HG03432 (cell line): ENCODE measurements around the gene OPCML.

ENCODE experiments used
- ATAC-seq: cut with Tn5 transposase; IDR thresholded peaks from one replicate; pipeline ENCODE4 v1.9.1; 2021; ENCODE audit warnings: mild to moderate bottlenecking, moderate library complexity; ENCODE audit not compliant: unreplicated experiment

OPCML gene

GRCh38 chr11:132913886-132914285, 618.4 kb downstream of the OPCML start:
- no peak for ATAC-seq

DNA sequence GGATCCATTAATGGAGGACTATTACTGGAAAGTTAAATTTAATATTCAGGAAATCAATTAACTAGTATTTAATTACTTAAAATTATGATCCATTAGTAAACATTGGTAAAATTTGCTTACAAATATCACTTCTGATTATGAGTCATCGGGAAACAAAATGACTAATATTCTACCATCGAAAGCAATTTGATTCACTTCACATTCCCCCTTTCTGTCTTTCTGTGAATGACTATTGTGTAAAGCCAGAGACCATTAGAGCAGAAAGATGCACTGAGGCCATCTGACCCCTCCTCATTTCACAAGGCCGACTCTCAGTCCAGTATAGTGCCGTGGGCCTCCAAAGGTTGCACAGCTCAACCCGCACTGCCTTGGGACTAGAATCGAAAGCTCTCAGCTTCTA, 619.0 kb downstream of the OPCML start:
- no peak for ATAC-seq

- ATAC-seq: no peak
These were observed 621.1 kb downstream of the OPCML start for GRCh38 chr11:132911186-132911585.

GRCh38 chr11:132910011-132910760, 622.1 kb downstream of the OPCML start:
- no peak for ATAC-seq

DNA sequence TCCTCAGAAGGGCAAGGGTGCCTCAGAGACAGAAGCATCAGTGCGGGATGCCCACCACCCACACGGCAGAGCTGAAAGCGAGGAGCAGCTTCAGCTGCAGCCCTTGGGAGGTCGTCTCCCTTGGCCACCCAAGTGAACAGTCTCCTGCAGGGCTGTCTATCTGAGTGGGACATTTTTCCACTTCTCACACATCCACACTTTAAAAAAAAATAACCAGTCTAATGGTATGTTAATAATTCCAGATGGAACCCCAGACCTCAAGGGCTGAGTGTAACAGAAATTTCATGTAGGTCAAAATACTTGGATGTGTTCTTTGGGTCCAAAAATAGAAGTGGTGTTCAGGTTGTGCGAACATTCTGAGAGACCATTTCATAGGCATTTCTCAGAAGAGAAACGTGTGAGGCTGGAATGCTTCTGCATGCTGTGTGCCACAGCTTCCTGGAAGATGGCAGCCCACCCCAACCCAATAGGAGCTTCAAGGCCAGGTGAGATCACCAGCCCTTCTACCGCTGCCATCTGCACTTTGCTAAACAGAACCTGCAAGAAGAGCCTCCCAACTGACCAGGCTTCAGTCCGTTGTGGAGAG, 623.2 kb downstream of the OPCML start:
- ATAC-seq: no peak

DNA sequence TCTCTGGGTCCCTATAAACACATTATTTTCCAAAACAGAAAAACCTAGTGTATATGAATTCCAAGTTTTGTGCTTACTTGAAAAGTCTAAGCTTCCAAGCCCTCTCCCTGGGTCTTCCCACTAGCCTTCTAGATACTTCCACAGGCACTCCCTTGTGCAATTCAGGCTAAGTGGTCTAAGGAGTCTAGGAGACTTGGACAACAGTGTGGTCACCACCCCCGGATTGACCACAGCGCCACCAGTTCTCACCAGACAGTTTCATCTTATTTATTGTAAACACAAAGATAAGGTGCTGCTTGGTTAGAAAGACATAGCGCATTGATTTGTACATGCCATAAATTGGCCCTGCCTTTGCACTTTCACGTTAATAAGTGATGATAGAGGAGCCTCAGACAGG, 623.9 kb downstream of the OPCML start:
- no peak for ATAC-seq

DNA sequence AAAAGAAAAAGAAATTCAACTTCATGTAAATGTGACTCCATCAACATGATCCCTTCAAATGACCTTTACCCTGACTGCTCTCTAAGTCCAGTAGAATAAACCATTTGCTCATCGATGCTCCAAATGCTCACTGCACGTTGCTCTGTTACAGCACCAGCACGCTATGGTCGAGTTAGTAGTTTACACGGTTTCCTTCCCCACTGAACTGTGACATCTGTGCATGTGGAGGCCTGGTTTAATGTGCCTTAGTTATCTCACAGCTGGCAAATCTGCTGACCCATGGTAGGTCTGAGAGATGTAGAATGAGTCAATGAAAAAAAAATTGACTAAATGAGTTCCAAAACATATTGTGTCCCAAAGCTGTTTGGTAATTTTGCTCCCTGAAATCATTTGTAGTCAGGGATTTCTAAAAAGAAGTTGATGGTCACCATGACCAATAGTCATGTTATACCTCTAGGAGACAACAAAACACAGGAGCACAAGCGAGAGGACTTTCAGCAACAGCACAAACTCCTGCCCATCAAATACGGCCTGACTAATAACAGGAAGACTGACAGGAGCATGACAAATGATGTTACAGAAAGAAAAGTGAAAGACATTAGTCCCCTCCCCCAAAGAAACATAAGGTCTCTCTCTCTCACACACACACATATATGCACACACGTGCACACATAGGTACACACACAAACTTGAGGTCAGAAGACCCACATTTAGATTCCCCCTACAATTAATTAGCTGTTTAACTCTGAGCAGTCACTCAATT, 624.5 kb downstream of the OPCML start:
- ATAC-seq: no peak

DNA sequence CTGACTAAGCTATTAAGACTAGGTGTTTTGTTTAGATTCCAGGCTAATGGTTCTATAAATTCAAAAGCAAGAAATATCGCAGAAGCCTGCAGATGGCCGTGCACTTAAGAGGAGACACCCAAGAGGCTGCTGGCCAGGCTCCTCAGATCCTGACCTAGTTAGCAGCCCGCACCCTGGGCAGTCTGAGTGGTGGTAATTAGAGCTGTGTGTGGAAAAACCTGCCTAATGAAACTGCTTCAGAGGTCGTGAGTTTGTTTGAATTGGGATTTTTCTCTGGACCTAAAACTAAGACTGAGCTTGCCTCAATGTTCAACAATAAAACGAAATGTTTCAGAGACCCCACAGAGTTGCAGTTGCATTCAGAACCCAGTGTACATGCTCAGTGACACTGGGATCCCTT, 627.7 kb downstream of the OPCML start:
- ATAC-seq: no peak

- no peak for ATAC-seq
These were observed 628.2 kb downstream of the OPCML start for GRCh38 chr11:132904091-132904490.

GRCh38 chr11:132901638-132902471, 630.4 kb downstream of the OPCML start:
- no peak for ATAC-seq

DNA sequence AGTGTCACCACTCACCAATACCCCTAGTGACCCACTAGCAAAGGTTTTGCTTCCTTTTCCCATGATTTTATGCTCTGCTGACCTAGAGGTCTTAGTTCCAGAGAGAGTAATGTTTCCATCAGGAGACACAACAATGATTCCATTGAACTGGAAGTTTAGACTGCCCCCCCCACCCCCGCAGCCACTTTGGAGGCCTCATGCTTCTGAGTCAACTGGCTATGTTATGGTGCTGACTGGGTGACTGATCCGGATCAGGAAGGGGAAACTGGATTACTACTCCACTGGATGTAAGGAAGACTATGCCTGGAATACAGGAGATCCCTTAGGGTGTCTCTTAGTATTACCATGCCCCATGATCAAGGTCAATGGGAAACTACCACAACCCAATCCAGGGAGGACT, 633.6 kb downstream of the OPCML start:
- no peak for ATAC-seq

- ATAC-seq: no peak
These were observed 634.3 kb downstream of the OPCML start for GRCh38 chr11:132898021-132898420.

GRCh38 chr11:132895340-132895739, 637.0 kb downstream of the OPCML start:
- ATAC-seq: no peak

DNA sequence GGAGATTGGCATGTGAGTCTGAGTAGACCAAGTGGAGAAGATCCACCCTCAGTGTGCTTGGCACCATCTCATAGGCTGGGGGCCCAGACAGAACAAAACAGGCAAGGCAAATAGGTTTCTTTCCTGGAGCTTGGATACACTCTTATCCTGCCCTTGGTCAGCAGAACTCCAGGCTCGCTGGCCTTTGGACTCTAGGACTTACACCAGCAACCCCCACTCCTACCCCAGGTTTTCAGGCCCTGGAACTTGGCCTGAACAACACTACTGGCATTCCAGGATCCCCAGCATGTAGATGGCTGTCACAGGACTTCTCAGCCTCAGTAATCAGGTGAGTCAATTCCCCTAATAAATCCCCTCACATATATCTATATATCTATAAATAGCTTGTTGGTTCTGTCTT, 637.7 kb downstream of the OPCML start:
- ATAC-seq: no peak

- ATAC-seq: no peak
These were observed 639.4 kb downstream of the OPCML start for GRCh38 chr11:132892876-132893275.

- ATAC-seq: no peak
These were observed 644.1 kb downstream of the OPCML start for GRCh38 chr11:132888226-132888625.

DNA sequence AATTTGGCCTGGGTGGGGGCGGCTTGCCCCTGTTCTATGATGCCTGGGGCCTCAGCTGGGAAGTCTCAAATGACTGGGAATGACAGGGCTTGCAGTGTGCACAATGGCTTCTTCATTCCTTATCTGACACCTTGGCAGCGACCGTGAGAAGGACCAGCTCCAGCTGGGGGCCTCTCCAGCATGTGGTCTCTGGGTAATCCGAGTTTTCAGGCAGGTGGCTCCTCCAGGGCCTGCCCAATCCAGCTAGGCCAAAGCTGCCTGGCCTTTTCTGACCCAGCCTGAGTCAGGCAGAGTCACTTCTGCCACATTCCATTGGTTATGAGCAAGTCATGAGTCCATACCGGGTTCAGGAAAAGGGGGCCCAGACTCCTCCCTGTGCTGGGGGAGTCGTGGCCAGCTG, 646.0 kb downstream of the OPCML start:
- ATAC-seq: no peak

- no peak for ATAC-seq
These were observed 649.1 kb downstream of the OPCML start for GRCh38 chr11:132883241-132883640.

DNA sequence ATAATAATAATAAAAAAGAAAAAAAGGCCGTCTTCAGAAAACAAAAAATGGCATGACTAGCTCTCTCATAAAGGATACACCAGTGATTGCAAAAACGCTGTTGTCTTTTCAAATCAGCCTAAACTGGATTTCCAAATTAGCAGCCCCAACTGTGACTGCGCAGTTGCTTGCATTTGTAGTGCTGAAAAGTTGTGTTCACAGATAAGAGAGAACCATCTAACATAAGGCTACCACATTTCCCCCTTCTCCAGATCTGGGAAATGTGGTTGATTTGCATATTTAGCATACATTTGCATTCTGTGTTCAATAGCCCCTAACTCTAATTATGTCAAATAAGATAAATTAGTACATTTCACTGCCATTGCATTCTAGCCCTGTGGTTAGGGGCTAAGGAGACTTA, 650.7 kb downstream of the OPCML start:
- no peak for ATAC-seq

DNA sequence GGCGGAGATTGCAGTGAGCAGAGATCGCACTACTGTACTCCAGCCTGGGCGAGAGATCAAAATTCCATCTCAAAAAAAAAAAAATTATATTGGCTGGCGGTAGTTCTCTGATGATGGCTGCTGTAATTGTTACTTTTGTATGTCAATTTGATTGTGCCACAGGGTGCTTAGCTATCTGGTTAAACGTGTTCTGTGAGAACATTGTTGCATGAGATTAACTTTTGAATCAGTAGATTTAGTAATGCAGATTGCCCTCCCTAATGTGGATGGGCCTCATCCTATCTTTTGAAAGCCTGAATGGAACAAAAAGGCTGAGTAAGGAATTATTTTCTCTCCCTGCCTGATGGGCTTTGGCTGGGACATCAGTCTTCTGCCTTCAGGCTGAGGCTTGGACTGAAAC, 654.2 kb downstream of the OPCML start:
- ATAC-seq: no peak

GRCh38 chr11:132876705-132877104, 655.6 kb downstream of the OPCML start:
- no peak for ATAC-seq
